Osteocyte (in vitro differentiated cells): ENCODE measurements around the gene MGLL. TPM values are rescaled to one million over a fixed set of nuclear protein-coding genes. Genes with fewer than 3 reads are reported as not detected.

Source experiments
- DNase-seq: peaks from one replicate; pipeline ENCODE4 v3.0.0; 2021; ENCODE audit warnings: mixed read lengths; ENCODE audit not compliant: unreplicated experiment; ENCODE audit errors: extremely low spot score
- H3K27ac Mint-ChIP-seq: one replicate; pipeline ENCODE4 v1.8.0; 2021; ENCODE audit warnings: mild to moderate bottlenecking, mixed read lengths; ENCODE audit not compliant: unreplicated experiment
- H3K27me3 Mint-ChIP-seq: one replicate; pipeline ENCODE4 v1.8.0; 2021; ENCODE audit warnings: mixed read lengths; ENCODE audit not compliant: unreplicated experiment
- H3K36me3 Mint-ChIP-seq: one replicate; pipeline ENCODE4 v1.8.0; 2021; ENCODE audit warnings: mixed read lengths; ENCODE audit not compliant: unreplicated experiment
- H3K4me1 Mint-ChIP-seq: one replicate; pipeline ENCODE4 v1.8.0; 2021; ENCODE audit warnings: mixed read lengths; ENCODE audit not compliant: unreplicated experiment
- H3K4me3 Mint-ChIP-seq: one replicate; pipeline ENCODE4 v1.8.0; 2021; ENCODE audit warnings: mild to moderate bottlenecking, moderate library complexity, mixed read lengths; ENCODE audit not compliant: unreplicated experiment
- H3K9me3 Mint-ChIP-seq: one replicate; pipeline ENCODE4 v1.8.0; 2021; ENCODE audit warnings: mixed read lengths; ENCODE audit not compliant: unreplicated experiment
- total RNA-seq: library from RNA; stranded (reverse); gene quantifications from 2 replicates; pipeline ENCODE4 v1.2.1, GENCODE V29; 2021
- TF ChIP-seq, protein P1 (sequence below): fragments of 200-600 bp; sonication (generic); IDR thresholded peaks from 2 replicates; pipeline ENCODE4 v1.5.0; 2021; ENCODE audit warnings: antibody characterized with exemption, mild to moderate bottlenecking, moderate library complexity

The MGLL gene
- total RNA-seq, 1 donor from 2014 or later: 112 TPM

DNA sequence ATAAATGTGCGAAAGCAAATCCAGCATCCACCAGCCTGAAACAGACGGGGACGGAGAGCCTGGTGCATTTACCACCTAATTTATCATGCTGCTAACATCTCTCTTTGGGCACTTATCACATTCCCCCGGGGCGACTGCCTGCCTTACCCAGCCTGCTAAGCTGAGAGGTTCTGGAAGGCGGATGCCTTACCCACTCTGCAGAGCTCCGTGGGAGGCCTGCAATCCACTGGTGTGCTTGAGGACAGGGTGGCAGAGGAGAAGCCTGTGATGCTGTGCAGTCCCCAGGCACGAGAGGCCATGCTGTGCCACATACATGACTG lies 25.5 kb downstream of the MGLL start:
- Mint-ChIP-seq H3K4me1 (peaks cover 58% of the 10 kb centered on the region), H3K27ac (no peak overlapping the region), H3K36me3 (peaks cover 40% of the 10 kb centered on the region), H3K4me3 (no peak overlapping the region), H3K9me3 (no peaks in the 10 kb centered on the region), H3K27me3 (no peaks in the 10 kb centered on the region)
- TF ChIP-seq, protein P1, sequence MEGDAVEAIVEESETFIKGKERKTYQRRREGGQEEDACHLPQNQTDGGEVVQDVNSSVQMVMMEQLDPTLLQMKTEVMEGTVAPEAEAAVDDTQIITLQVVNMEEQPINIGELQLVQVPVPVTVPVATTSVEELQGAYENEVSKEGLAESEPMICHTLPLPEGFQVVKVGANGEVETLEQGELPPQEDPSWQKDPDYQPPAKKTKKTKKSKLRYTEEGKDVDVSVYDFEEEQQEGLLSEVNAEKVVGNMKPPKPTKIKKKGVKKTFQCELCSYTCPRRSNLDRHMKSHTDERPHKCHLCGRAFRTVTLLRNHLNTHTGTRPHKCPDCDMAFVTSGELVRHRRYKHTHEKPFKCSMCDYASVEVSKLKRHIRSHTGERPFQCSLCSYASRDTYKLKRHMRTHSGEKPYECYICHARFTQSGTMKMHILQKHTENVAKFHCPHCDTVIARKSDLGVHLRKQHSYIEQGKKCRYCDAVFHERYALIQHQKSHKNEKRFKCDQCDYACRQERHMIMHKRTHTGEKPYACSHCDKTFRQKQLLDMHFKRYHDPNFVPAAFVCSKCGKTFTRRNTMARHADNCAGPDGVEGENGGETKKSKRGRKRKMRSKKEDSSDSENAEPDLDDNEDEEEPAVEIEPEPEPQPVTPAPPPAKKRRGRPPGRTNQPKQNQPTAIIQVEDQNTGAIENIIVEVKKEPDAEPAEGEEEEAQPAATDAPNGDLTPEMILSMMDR: no peak
- no peak for DNase-seq

DNA sequence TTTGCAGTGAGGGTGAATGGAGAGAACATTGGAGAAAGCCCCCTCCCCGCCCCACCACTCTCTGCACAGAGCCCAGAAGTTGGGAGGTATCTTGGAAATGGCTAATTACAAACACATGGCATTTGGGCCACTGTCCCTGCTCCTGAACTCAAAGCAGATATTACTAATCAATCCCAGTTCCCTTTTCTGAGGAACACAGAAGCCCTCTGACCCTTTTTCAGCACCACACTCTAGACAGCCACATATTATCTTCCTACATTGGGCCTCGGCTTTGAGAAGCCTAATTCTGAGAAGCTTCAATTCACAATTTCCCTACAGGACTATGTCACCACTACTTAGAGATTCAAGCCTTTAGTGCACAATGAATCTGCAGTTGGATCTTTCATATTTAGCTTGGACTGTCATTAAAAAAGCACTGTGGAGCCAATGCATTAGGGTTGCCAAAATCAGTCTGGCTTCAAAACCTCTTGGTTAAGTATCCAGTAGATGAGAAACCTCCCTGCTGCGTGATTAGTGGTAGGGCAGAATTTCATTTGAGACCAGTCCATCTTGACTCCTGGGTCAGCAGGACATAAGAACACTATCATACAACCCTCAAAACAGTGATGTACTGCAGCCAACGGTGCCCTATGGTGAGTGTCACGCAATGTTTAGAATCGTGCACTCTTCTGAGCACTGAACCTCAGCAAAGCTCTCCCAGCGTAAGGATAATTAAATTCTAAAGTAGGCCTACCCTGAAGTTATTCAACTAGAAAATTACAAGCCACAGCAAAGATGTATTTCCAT lies 26.1 kb downstream of the MGLL start:
- Mint-ChIP-seq H3K9me3 (no peaks in the 10 kb centered on the region), H3K27ac (no peak overlapping the region), H3K36me3 (peaks cover 40% of the 10 kb centered on the region), H3K4me3 (no peak overlapping the region), H3K4me1 (peaks cover 64% of the 10 kb centered on the region), H3K27me3 (no peaks in the 10 kb centered on the region)
- TF ChIP-seq, protein P1: no peak
- DNase-seq: no peak

DNA sequence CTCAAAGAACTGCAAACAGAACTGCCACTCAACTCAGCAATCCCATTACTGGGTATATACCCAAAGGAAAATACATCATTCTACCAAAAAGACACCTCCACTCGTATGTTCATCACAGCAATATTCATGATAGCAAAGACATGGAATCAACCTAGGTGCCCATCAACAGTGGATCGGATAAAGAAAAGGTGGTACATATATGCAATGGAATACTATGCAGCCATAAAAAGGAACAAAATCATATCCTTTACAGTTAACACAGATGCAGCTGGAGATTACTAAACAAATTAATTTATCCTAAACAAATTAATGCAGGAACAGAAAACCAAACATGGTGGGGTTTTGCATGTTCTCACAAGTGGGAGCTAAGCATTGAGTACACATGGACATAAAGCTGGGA lies 27.3 kb downstream of the MGLL start:
- DNase-seq: no peak
- TF ChIP-seq, protein P1: no peak
- peaks cover 67% of the 10 kb centered on the region for H3K4me1 Mint-ChIP-seq
- peak overlapping the region; percentile 55 for H3K27ac Mint-ChIP-seq
- no peaks in the 10 kb centered on the region for H3K27me3 Mint-ChIP-seq
- no peak overlapping the region for H3K4me3 Mint-ChIP-seq
- H3K9me3 Mint-ChIP-seq: no peaks in the 10 kb centered on the region
- H3K36me3 Mint-ChIP-seq: peaks cover 35% of the 10 kb centered on the region

DNA sequence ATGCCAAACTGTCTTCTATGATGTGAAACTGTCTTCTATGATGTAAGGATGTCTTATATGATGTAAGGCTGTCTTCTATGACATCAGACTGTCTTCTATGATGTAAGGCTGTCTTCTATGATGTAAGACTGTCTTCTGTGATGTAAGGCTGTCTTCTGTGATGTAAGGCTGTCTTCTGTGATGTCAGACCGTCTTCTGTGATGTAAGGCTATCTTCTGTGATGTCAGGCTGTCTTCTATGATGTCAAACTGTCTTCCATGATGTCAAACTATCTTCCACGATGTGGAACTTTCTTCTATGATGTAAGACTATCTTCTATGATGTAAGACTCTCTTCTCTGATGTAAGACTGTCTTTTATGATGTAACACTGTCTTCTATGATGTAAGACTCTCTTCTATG lies 27.9 kb downstream of the MGLL start:
- no peak for DNase-seq
- no peak overlapping the region for H3K4me3 Mint-ChIP-seq
- no peaks in the 10 kb centered on the region for H3K9me3 Mint-ChIP-seq
- TF ChIP-seq, protein P1: no peak
- H3K27ac Mint-ChIP-seq: peak overlapping the region; percentile 55
- peaks cover 67% of the 10 kb centered on the region for H3K4me1 Mint-ChIP-seq
- H3K36me3 Mint-ChIP-seq: peaks cover 29% of the 10 kb centered on the region
- no peaks in the 10 kb centered on the region for H3K27me3 Mint-ChIP-seq

DNA sequence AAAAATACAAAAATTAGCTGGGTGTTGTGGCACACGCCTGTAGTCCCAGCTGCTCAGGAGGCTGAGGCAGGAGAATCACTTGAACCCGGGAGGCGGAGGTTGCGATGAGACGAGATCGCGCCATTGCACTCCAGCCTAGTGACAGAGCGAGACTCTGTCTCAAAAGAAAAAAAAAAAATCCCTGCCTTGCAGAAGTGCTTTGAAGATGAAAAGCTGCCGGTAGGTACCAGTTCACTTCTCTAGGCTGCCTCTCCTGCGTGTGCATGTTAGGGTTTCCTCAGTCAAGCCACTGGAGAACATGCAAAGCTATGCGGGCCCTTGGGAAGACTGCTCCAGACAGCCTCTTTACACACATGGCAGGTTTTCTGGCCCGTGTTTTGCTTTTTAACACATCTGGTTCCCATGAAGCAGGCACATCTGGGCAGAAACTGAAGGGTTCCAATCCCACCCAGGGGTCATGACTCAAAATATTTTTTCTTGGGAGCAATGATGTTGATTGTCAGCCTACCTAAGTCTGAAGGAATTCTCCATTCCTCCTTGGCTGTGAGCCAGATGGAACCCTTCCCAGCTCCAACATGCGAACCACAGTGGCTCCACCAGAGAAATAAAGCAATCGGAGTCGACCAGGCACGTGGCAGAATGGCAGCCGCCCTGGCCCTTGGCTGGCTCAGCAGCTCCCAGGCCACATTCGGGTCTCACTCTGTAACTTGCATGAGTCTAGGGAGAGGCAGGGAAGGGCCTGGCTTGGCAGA lies 29.6 kb downstream of the MGLL start:
- TF ChIP-seq, protein P1: no peak
- Mint-ChIP-seq H3K27ac (peak overlapping the region; percentile 90), H3K27me3 (no peaks in the 10 kb centered on the region), H3K9me3 (no peaks in the 10 kb centered on the region), H3K4me3 (no peak overlapping the region), H3K36me3 (peaks cover 18% of the 10 kb centered on the region), H3K4me1 (peaks cover 71% of the 10 kb centered on the region)
- DNase-seq: peak; percentile 93
